NOMO-1 (cell line): ENCODE measurements around the gene PLEKHG1.
A peak's percentile ranks its signal among the peaks of the same experiment; 100 is the strongest.

Experiments used
- DNase-seq, 2 experiments: peaks; one replicate each; lab custom pipeline; 2025; ENCODE audit not compliant: unreplicated experiment in 2 of 2; lab: John Stamatoyannopoulos, UW

PLEKHG1 gene

GRCh38 chr6:150588888-150589499 lies 10.7 kb upstream of the PLEKHG1 start:
- no peak for DNase-seq

DNA sequence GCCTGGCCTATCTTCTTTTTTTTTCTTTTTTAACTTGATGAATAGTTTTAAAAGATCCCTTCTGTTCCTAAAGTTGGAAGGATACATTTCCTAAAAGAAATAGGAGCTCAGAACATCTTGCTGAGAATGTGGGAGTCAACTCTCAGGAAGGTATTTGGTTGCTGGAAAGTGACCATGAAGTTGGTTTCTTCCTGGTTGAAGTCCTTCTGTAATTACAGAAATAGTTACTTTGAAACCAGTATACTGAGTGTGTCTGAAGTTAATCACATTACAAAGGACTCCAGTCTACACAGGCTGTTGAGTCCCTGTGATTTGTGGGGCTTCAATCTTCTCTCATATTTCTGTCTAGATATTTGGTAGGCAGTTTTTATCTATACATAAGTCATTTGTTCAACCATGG lies 9.8 kb upstream of the PLEKHG1 start:
- DNase-seq, result no peak

GRCh38 chr6:150590446-150590845 lies 9.2 kb upstream of the PLEKHG1 start:
- no peak for DNase-seq

- no peak for DNase-seq
These were observed 7.2 kb upstream of the PLEKHG1 start for GRCh38 chr6:150592377-150592995.

GRCh38 chr6:150593119-150593518 lies 6.6 kb upstream of the PLEKHG1 start:
- no peak for DNase-seq

DNA sequence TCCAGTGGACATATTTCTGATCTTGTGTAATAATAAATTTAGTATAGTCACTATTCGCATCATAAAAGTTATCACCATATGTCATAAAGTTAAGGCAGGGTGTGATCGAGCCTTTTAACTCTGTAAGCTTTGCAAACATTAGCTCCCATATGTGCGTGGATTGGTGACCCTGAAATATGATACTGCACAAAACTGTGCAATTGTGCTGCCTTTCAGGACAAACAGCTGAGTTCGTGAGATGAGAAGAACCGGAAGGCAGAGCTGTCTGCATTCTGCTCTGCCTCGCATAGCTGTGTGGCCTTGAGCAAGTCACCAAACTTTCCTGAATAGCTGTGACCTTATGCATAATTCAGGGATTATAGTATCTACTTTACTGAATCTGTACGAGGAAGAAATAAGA lies 3.2 kb upstream of the PLEKHG1 start:
- DNase-seq, result no peak

DNA sequence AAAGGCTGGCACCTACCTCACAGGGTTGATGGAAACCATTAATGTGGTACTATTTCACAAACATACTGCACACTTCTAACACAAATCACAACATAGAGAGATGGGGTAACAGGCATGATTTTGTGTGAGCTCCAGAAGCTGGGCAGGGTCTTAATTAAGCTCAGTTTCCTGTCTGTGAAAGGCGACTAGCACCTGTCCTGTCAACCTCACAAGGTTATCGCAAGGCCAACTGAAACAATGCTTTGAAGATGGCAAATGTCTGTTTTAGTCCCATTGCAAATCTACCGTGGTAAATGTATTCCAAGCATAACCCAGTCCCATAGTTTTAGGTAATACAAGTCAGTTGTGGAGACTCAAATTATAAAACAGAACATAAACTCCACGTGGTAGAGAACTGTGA lies 1.3 kb upstream of the PLEKHG1 start:
- no peak for DNase-seq

- DNase-seq, result no peak
These were observed 857 bp upstream of the PLEKHG1 start for GRCh38 chr6:150598858-150599198.

DNA sequence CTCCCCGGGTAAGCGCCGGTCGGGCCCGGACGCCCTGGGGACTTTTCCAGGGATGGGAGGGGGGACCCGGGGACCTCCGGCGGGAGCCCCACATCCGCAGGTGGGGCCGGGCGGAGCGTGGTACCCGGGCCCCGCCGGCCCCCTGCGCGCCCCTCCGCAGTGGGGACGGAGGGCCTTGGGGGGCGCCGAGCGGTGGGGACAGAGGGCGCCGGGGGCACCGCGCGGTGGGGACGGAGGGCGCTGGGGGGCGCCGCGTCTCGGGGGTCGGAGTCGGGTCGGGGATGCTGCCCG lies 270 bp downstream of the PLEKHG1 start:
- DNase-seq, result no peak

DNA sequence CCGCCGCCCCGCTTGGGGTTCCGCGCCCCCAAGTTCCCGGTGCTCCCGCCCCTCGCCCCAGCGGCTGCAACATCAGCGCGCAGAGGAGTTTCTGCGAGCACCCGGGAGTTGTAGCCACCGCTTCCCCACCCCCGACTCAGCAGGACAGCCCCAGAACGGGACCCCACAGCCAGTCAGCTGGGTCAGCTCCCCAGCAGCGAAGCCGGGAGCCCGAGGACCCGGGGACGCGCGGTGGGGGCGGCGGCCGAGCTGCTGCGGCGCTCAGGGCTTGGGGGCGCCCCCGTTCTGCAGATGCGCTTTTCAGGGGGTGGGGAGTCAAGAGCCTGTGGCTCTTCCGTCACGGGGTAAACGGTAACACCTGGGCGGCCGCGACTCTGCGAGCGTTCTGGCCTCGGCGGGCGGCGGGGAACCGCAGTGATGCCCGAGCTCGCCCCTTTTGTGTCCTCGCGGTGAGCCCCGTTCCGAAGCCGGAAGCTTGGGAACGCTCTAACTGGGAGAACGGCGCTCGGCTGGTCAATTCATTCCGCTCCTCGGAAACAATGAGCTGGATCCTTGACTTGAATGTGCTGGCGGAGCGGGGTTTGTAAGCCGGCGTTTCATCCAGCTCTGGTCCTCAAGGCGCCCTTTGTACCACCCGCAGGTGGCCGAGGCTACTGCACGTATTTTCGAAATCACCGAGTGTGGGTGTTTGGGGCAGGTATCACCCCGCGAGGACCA lies 774 bp downstream of the PLEKHG1 start:
- DNase-seq, result peak; percentile 17 to 21

- DNase-seq, result no peak
These were observed 1.8 kb downstream of the PLEKHG1 start for GRCh38 chr6:150601439-150601838.

DNA sequence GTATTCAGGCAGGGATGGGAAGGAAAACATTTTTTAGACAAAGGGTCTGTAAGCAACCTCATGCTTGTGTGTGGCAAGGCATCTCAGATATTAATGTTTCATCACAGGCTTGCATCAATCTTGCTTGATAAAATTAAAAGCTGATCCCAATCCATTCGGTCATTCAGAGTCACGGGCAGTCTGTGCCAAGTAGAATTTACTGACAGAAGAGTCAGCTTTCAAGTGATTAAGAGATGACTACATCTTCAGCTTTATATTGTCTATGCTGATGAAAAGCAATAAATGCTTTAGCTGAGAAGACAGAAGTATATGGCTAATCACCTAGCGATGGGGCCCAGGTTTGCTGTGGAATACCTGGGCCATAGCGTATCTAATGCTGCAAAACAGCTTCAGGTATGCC lies 3.5 kb downstream of the PLEKHG1 start:
- no peak for DNase-seq

DNA sequence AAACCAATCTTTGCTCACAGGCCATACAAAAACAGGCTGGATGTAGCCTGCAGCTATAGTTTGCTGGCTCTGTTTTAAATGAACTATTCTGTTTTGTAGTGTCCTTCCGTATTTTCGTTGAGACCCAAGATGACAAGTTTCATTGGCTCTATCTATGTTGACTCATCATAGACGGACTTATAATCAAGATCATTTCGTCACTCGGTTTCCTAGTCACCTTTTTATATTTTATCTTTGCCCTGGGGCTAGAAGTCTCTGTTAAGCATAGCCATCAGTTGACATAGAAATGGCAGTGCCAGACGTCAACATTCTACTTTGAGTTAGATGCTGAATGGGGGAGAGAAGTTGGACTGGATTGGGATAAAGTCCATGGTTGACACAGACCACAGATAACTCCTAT lies 4.8 kb downstream of the PLEKHG1 start:
- DNase-seq, result no peak

DNA sequence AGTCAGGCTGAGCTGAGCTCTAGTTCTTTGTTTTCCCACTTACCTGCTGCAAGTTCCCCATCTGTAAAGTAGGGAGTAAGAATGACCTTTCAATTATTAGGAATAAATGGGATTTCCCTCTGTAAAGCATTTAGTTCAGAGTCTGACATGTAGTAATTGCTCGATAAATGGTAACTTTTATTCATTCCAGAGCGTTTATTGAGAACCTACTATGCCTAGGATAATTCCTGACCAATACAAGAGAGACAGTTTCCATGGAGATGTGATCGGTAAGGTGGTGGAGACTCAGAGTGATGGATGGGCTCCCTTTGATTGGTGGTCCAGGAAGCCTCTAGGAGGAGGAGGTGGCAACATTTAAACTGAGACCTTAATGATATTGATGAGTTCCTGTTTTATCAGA lies 5.6 kb downstream of the PLEKHG1 start:
- no peak for DNase-seq

- no peak for DNase-seq
These were observed 6.5 kb downstream of the PLEKHG1 start for GRCh38 chr6:150606168-150606591.

DNA sequence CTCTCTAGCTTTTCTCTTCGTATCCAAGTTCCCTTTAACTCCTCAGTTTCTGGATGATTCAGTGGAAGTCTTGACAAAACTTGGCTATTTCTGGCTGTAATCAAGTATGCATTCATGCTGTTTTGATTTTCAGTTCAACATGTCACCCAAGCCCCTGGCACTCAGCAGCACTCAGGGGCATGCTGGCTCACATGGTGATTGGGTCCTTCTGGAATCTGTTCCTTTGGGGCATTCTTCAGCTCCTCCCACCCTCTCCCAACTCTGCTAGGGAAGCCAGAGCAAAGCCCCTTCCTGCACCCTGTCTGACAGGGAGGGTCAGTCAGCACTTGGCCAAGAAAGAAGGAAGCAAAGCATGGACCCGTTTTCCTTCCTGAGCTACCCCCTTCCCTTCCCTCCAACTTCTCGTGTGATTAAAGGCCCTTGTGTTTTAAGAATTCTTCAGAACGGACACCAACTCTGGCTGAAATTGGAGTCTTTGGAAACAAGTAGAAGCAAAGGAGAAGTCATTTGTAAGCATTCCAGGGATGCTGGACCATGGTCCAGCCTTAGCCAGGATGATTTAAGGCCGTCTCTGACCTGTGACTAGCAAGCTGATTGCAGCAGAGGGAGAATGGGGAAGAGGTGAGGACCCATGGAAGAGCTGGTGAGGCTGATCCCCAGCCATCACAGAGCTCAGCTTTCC lies 7.1 kb downstream of the PLEKHG1 start:
- no peak for DNase-seq

DNA sequence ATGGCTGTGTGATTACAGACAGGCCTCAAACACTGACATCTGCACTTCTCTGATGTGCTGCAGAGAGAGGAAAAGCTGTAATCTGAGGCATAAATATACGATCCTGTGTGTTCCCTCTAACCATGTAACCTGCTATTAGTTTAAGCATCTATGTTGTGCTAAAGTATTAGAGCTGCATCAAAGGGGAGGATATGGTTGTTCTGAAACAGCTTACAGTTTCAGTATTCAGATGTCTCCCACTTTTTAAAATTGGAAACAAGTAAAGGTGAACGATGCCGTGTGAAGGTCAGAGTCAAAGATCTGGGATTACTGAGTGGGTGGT lies 7.6 kb downstream of the PLEKHG1 start:
- no peak for DNase-seq

GRCh38 chr6:150610584-150610983 lies 10.9 kb downstream of the PLEKHG1 start:
- DNase-seq, result no peak

DNA sequence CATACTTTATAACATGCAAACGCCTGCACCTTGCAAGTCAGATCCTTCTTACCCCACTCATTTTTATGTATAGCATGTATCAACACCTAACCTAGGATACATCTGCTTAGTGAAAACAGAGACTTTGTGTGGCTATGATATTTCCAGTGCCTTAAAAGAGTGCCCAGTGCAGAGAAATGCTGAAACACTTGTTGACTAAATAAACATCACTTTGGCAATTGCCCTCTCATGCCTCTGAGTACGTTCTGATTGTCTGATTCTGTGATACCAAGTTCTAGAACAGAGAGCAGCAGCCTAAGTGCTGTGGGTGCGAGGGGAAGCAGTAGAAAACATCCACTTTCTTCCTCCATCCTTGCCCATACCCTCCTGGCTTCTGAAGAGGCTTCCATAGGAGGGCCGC lies 13.6 kb downstream of the PLEKHG1 start:
- no peak for DNase-seq

GRCh38 chr6:150615967-150616366 lies 16.3 kb downstream of the PLEKHG1 start:
- no peak for DNase-seq

GRCh38 chr6:150616586-150616985 lies 16.9 kb downstream of the PLEKHG1 start:
- no peak for DNase-seq

DNA sequence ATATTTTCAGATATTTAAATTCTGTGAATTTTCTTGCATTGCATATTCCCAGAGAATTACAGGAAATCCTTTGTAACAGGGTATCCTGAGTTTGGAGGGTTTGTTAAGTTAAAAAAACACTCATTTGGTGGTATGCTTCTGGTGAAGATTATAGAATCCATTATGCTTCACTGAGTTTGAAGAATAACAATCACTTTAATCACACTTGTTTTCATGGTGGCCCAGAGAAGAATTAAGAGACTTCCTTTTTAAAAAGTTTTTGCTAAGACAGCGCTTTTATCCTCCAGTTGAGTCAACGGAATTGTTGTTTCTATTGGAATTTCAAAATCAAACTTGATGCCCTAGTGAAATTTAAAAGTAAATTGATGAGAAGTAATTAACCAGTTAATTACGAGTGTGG lies 17.4 kb downstream of the PLEKHG1 start:
- DNase-seq, result no peak
